ENCODE results near the gene NUP153.
A peak's percentile ranks its signal among the peaks of the same experiment; 100 is the strongest.
"Not testable (repeated sequence)": the region's sequence is repeated elsewhere in the genome, so short reads cannot be mapped to it uniquely, and the experiment has no call there.

Gene NUP153

DNA sequence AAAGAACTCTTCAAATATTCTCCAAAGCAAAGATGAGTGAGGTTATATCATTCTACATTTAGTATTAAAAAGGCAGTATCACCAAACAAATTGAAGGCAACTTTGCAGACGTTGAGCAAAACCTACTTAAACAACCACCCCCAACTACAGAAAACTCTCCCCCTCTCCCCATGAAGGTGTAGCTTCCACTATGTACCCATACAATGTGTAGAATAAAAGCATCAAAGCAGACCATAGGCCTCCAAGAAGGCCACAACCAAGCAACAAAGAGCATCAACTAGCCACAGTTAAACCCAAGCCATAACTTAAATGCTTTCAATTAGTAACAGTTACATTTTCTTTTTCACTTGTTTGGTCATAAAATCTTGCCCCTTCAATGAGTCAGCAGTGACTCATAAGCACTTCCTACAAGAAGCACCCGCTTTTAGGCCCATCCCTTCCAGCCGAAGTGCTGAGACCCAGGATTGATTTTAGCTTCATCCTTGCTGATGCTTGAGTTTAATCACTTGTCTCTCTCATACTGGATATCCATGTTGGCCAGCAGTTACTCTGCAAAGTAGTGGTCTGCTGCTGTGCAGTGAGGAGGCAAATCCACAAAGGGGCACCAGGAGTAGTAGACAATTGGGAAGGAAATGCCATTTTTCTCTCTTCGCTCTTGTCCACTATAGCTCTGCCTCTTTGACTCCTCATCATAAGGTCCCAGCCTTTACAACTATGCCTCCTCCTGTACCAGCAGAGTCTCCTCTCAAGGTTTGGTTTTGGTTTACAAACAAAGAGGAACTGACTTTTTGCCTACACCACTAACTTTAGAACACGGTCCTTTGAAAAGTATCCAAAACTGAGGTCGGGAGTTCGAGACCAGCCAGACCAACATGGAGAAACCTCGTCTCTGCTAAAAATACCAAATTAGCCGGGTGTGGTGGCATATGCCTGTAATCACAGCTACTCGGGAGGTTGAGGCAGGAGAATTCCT is 8.4 kb upstream of the NUP153 start:
- DNase-seq (ENCODE audit: insufficient read length, low spot score) (no peak), FAIRE-seq (peak; percentile 11)

DNA sequence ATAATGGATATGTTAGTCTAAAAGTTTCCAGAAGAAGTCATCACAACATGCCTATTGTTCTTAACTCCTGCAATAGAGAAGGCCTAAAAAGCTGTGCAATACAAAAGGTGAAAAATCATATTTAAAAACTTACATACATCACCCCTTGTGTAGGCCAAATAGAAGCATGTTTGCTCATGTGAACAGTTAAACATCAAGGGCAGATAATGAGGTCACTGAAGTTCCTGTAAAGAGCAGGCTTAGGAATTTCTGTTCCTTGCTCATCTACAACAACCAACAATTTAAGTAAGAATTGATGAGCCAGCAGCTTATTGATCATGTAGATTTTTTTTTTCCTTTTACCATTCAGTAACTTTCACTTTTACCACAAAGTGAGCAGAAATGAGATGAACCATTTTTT is 7.5 kb upstream of the NUP153 start:
- no peak for DNase-seq (ENCODE audit: insufficient read length, low spot score)
- no peak for FAIRE-seq

DNA sequence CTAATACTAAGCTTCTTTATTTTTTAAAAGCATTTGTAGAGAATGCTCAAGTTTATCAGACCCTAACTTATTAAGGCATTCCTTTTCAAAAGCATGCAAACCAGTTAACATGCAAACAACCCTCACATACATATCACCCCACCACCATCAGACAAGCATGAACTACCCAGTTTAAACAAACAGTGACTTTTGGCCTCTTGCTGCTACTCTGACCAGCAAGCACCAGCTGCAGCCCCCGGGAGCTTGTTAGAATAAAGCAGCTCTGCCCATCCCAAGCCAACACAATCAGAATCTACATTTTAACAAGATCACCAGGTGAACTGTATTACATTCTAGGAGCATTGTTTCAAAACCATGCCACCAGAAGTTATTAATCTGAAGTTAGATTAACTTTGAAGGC is 5.9 kb upstream of the NUP153 start:
- no peak for FAIRE-seq
- DNase-seq (ENCODE audit: insufficient read length, low spot score), result no peak

DNA sequence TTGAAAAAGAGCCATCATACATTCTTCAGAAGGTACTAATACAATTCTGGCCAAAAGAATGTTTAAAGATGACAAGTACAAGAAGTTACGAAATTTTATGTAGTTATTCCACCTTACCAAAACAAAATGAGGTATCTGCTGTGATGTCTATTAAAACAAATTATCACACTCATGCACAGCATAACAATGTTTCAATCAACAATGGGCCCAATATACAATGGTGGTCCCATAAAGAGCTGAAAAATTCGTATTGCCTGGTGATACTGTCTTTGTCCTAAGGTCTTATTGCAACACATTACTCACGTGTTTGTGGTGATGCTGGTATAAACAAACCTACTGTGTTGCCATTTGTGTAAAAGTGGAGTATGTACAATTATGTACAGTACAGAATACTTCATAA is 3.6 kb upstream of the NUP153 start:
- DNase-seq (ENCODE audit: insufficient read length, low spot score) (no peak), FAIRE-seq (no peak)

DNA sequence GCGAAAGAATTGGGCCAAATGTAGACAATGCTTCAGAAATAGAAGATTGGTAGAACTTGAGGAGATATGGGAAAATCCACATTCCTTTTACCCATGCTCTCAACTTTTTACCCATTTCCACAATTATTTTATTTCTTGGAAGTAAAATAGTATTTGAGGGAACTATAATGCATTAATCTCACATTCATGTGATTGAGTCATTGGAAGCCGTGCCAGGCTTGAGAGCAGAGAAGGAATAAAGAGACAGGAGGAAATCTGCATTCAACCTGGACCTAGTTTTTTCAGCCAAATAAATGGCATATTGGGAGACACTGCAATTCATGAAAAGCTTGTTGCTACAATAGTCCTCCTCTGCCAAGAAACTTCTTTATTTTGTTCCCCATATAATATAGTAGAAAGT is 2.8 kb upstream of the NUP153 start:
- DNase-seq (ENCODE audit: insufficient read length, low spot score) (no peak), FAIRE-seq (no peak)

DNA sequence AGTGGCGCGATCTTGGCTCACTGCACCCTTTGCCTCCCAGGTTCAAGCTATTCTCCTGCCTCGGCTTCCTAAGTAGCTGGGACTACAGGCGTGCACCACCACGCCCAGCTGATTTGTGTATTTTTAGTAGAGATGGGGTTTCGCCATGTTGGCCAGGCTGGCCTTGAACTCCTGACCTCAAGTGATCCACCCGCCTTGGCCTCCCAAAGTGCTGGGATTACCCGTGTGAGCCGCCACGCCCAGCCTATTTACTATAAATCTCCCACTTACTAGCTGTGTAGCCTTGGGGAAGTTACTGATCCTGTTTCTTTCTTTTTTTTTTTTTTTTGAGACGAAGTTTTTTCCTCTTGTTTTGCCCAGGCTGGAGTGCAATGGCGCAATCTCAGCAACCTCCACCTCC is 1.3 kb upstream of the NUP153 start:
- DNase-seq (ENCODE audit: insufficient read length, low spot score); FAIRE-seq: not testable (repeated sequence)

DNA sequence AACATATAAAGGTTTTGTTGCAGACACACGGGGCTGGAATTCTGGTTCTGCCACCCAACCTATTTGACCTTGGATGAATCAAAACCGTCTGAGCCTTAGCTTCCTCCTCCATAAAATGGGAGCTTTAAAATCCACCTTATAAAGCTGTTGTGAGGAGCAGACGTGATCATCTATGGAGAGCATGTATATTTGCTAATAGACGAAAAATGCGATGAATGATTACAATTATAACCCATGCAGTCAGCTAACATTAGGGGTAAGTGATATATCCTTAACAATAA is 586 bp upstream of the NUP153 start:
- no peak for DNase-seq (ENCODE audit: insufficient read length, low spot score)
- no peak for FAIRE-seq

DNA sequence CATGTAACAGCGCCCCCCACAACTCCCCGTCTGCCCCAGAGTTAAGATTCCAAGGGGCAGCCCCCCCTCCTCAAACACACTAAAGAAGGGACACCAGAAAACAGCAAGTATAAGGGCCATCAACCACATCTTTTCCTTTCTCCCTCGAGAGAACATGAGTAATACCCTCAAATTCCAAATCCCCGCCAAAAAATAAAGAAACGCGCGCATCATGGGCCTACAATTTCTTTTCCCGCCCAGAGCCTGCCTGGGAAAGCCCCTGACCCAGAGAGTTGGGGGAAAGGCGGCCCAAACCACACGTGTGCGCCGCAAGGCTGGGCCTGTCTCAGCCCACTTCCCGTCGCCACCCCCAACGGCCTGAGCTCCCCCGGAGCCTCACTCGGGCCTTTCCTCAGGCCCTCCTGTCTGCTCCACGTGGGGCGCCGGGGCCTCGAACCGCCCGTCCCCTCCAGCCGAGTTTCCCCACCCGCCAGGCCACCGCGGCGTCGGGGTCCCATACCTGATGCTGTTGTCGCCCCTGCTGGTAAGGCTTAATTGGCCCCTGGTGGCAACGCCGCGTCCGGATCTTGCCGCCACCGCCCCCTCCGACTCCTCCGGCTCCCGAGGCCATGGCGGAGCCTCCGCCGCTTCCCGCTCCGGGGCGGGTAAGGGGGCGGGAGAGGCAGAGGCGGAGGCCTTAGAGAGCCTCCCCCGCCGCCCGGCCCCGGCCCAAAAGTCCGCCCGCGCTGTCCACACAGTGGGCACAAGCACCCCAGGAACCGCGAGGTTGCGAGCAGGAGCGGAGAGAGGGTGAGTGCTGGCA is 746 bp downstream of the NUP153 start:
- DNase-seq (ENCODE audit: insufficient read length, low spot score), result peak; percentile 44
- FAIRE-seq, result peak; percentile 75

DNA sequence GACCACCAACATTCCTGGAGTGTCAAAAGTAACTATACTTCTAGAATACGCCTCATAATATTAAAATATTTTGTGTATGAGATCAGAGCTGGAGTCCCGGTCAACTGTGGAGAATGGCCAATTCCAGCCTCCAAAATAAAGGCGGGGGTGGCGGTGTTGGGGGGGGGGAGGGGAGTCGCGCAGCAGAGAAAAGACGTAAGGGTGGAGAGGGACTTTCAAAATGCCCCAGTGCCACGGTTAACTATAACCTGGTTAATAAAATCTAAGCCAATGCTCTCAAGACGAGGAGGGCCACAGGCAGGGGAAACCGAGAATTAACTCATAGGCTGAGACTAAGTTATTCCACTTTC is 1.3 kb downstream of the NUP153 start:
- DNase-seq (ENCODE audit: insufficient read length, low spot score) (no peak), FAIRE-seq (no peak)

DNA sequence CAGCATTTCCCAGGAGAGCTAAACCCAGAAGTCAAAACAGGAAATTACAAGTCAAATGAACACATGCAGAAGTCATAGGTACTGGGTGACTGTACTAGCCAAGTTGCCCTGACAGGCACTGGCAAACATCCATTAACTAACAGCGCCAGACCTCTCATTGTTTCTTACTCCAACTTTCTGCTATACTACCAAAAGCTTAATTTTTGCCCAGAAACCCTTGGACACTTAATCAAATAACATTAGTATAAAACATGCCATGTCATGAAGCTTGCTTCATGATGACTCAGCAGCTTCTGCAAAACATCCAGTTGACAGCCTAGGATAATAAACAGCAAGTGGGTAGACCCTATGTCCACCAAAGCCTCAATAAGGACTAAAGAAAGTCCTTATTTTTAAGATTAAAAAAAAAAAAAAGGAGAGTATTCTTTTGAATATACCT is 3.5 kb downstream of the NUP153 start:
- DNase-seq (ENCODE audit: insufficient read length, low spot score), result no peak
- peak; percentile 60 for FAIRE-seq

DNA sequence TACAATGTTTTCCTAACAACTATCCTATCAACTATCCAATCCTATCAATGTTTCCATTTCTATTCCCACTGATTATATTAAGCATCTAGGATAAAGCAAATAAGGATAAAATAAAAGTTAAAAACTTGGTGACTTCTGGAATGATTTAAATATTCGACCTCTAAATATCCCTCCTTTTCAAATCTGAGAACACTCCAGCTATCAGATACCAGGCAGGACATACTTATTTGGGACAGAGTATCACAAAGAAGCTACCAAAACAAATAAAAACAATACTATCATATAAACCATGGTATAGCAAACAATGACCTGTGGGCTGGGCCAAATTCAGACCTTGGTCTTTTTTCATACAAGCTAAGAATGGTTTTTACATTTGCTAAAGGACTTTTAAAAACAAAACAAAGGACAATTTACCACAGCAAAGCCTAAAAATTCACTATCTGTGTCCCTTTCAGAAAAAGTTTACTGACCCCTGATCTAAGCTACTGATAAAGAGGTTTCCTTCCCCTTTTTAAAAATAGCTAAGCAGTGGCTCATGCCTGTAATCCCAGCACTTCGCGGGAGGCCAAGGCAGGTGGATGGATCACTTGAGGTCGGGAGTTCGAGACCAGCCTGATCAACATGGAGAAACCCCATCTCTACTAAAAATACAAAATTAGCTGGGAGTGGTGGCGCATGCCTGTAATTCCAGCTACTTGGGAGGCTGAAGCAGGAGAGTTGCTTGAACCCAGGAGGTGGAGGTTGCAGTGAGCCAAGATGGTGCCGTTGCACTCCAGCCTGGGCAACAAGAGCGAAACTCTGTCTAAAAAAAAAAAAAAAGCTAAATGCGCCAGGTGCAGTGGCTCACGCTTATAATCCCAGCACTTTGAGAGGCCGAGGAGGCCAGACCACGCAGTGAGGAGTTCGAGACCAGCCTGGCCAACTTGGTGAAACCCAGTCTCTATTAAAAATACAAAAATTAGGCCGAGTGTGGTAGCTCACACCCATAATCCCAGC is 6.0 kb downstream of the NUP153 start:
- DNase-seq (ENCODE audit: insufficient read length, low spot score), result no peak
- FAIRE-seq, result peak; percentile 14

DNA sequence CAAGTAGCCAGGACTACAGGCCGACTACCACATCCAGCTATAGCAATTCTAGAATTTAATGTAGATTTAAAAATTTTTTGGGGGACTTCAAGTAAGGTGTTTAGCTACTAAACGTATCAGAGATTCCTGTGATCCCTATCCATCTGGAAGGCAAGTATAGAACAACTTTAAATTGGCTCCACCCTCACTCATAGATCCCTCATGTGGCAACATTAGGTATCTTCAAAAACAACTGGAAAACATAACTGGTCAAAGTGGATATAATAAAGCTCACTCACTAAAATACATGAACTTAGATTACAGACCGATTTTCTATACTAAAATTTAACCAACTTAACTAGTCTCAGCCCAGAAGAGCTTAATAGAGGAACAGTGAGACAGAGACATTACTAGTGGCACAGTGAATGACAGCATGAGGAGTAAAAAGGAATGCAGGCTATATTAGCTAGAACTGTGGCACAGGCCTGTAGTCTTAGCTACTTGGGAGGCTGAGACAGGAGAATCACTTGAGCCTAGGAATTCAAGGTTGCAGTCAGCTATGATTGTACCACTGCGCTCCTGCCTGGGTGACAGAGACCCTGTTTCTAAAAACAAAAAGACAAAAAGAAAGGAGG is 14.7 kb downstream of the NUP153 start:
- FAIRE-seq (no peak), DNase-seq (ENCODE audit: insufficient read length, low spot score) (no peak)

DNA sequence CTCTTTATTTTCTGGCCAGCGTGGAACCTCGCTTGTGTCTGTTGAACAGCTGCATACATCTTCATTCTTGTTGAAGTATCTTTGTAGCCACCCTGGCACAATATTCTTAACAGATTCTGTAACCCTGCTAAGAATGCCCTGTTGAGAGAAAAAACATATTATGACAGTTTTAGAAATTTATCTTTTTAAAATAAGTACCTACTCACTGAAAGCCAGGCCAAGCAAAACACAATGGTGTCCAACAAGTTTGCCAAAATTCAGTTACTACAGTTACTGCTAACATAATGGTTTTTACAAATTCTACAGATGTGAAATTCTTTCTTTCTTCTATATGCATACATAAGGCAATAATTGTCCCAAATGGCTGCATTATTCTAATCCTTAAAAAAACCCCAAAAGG is 18.2 kb downstream of the NUP153 start:
- FAIRE-seq, result no peak
- DNase-seq (ENCODE audit: insufficient read length, low spot score), result no peak

DNA sequence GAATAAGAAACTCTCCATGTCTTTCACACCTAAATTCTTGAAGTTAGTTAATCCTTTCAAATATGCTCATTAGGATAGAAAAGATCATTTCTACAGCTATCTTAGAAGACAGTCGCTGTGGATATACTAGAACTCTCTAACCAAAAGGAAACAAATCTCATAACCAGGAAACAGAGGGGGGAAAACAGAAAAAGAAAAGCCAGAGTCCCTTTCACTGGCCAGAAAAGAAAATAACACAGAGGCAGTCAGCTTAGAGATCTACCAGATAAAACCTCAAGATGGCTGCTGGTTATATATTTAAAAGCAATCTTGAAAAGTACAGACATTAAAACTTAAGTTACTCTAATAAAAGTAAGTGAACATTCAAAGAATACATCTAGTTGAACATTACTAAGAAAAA is 19.6 kb downstream of the NUP153 start:
- no peak for DNase-seq (ENCODE audit: insufficient read length, low spot score)
- FAIRE-seq, result no peak

DNA sequence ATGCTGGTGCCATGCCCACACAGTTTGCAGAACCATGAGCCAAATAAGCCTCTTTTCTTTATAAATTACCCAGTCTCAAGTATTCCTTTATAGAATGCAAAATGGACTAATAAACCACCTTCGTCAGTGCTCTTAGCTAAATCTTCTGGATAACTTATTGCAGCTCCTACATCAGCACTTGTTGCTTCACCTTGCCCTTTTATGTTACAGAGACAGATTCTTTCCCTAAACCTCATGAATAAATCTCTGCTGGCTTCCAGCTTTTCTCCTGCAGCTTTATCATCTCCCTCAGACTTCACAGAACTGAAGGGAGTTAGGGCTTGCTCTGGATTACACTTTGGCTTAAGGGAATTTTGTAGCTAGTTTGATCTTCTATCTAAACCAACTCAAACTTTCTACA is 22.6 kb downstream of the NUP153 start:
- no peak for FAIRE-seq
- no peak for DNase-seq (ENCODE audit: insufficient read length, low spot score)

DNA sequence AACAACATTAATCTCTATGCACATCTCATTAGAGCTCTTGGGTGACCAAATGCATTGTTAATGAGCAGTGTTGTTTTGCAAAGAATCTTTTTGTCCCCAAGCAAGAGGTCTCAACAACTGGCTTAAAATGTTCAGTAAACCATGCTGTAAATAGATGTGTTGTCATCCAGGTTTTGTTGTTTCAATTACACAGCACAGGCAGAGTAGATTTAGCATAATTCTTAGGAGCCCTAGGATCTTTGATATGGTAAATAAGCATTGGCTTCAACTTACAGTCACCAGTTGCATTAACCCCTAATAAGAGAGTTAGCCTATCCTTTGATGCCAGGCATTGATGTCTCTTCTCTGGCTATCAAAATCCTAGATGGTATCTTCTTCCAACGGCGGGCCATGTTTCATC is 23.3 kb downstream of the NUP153 start:
- DNase-seq (ENCODE audit: insufficient read length, low spot score) (no peak), FAIRE-seq (no peak)

DNA sequence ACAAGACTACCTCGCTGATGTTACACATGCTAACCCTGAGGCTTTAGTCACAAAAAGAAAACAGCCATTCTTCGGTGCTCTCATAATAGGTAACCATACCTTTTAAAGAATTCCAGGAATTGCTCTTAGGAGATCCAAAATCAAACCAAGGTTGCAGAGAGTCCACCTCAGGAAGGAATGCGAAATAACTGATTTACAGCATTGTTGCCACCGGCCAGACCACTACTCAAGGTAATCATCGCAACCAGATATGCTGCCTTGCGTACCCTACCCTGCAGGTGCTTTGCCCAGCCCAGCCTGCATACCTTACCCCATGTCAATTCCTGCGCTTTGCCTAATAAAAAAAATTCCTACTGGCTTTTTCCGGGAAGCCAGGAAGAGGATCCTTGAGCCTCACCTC is 27.0 kb downstream of the NUP153 start:
- no peak for DNase-seq (ENCODE audit: insufficient read length, low spot score)
- FAIRE-seq, result no peak

DNA sequence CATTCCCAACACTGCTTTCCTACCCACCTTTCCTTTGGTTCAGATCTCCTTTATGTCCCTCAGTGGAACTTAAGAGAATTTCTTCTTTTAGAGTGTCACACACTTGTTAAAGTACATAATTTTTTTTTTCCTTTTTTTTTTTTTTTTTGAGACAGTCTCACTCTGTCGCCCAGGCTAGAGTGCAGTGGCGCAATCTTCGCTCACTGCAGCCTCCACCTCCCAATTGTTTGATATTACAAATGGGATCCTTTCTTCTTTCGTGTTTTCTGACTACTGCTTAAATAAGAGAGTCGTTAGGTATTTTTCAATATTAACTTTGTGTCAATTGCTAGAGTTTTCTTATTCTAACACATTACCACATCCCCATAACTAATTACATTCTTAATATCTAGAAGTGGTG is 29.1 kb downstream of the NUP153 start:
- no peak for FAIRE-seq

DNA sequence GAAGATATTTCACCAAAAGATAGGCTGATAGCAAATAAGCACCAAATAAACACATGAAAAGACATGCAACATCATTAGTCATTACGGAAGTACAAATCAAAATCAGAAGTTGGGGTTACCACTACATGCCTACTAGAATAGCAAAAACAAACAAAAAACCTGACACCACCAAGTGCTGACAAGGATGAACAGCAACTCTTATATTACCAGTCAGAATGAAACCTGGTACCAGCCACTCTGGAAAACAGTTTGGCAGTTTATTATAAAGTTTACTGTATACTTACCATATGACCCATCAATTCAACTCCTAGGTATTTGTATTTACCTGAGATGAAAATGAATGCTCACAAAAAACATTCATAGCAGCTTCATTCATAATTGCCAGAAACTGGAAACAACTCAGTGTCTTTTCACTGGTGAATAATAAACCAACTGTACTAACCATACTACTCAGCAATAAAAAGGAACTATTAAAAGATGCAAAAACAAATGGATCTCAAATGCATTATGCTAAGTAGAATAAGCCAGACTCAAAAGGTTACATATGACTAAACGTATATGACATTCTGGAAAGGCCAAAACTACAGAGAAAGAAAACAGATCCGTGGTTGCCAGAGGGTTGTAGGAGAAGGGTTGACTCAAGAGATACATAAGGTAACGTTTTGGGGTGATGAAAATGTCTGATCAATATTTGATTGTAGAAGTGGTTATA is 33.0 kb downstream of the NUP153 start:
- DNase-seq (ENCODE audit: insufficient read length, low spot score) (no peak), FAIRE-seq (no peak)

More for the DNA sequence above, 29.1 kb downstream of the NUP153 start:
- DNase-seq (ENCODE audit: insufficient read length, low spot score), result no peak
